Urinary bladder (tissue), 4 donors: ENCODE measurements around the gene ZNF740. TPM values are rescaled to one million over a fixed set of nuclear protein-coding genes. Genes with fewer than 3 reads are reported as not detected.
"Not testable (repeated sequence)": the region's sequence is repeated elsewhere in the genome, so short reads cannot be mapped to it uniquely, and the experiment has no call there.

ENCODE experiments used
- DNase-seq: peaks from one replicate; pipeline ENCODE4 v3.0.0-alpha.2; 2015; ENCODE audit errors: extremely low spot score
- H3K27ac ChIP-seq: one replicate; pipeline ENCODE4 v1.5.1; 2013; ENCODE audit warnings: low read depth, mild to moderate bottlenecking, moderate library complexity
- H3K36me3 ChIP-seq: one replicate; pipeline ENCODE4 v1.6.1; 2013; ENCODE audit warnings: mild to moderate bottlenecking, moderate library complexity; ENCODE audit not compliant: insufficient read depth
- H3K4me1 ChIP-seq: one replicate; pipeline ENCODE4 v1.6.1; 2013; ENCODE audit warnings: mild to moderate bottlenecking, moderate library complexity; ENCODE audit not compliant: insufficient read depth
- H3K4me3 ChIP-seq: one replicate; pipeline ENCODE4 v1.5.1; 2013; ENCODE audit warnings: low read depth, low read length
- WGBS: extraction: QIAGEN DNeasy Blood & Tissue Kit; methylation state at CpG from one replicate; pipeline ENCODE4 v1.1.7; 2013; 5-methylcytosine and 5-hydroxymethylcytosine counted together
- polyA plus RNA-seq: library from polyadenylated mRNA; stranded (reverse); fragments of 200-250 nt; gene quantifications from one replicate; pipeline ENCODE4 v1.2.3, GENCODE V29; 2013
- total RNA-seq: library from RNA; depleted of rRNA; stranded (reverse); fragments of >200 nt; gene quantifications from one replicate; pipeline ENCODE4 v1.2.3, GENCODE V29; 2014
- donor health status: healthy with polysubstance abuse.
- donor health status: healthy.

Gene ZNF740
- total and polyA plus RNA-seq, 2 donors, result 13.5 to 22.9 TPM

DNA sequence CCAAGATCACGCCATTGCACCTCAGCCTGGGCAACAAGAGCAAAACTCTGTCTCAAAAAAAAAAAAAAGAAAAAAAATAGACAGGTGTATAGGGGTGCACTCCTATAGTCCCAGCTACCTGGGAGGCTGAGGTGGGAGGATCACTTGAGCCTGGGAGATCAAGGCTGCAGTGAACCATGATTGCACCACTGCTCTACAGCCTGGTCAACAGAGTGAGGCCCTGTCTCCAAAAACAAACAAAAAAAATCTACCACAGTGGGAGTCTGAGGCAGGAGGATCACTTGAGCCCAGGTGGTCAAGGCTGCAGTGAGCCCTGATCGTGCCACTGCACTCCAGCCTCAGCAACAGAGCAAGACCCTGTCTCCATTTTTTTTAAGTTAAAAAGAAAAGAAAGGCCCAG lies 17.5 kb upstream of the ZNF740 start:
- not testable (repeated sequence) for H3K36me3 ChIP-seq, H3K4me3 ChIP-seq, H3K27ac ChIP-seq, DNase-seq, H3K4me1 ChIP-seq
- WGBS, result 92% methylated on average over 2 of the region's 2 CpGs

- Histone ChIP-seq H3K27ac (no peak overlapping the region), H3K4me3 (no peak overlapping the region), H3K36me3 (peaks cover 2% of the 10 kb centered on the region), H3K4me1 (no peaks in the 10 kb centered on the region)
- no peak for DNase-seq
Measured at GRCh38 chr12:53166837-53167236, 13.7 kb upstream of the ZNF740 start.

DNA sequence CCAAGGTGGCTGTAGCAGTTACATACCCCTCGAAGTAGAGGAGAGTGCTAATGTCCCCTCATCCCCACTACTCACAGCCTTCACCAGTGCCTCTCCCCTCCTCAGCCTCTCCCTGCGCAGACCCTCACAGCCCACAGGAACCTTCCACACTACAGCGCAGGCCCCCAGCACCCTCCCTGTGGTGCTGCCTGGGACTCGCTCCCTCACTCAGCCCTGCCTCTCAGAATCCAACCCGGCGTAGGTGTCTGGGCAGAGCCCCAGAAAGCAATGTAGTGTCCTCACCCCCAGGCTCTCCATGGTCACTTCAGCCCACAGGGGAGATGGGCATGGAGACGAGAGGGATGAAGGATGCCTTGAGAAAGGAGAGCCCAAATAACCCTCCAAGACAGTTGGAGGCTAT lies 10.9 kb upstream of the ZNF740 start:
- no peak for DNase-seq
- 95% methylated on average over 7 of the region's 7 CpGs for WGBS
- Histone ChIP-seq H3K36me3 (peaks cover 2% of the 10 kb centered on the region), H3K4me3 (no peak overlapping the region), H3K27ac (no peak overlapping the region), H3K4me1 (no peaks in the 10 kb centered on the region)

GRCh38 chr12:53170215-53170614 lies 10.3 kb upstream of the ZNF740 start:
- H3K27ac ChIP-seq, result no peak overlapping the region
- H3K4me1 ChIP-seq, result no peaks in the 10 kb centered on the region
- 91% methylated on average over 8 of the region's 8 CpGs for WGBS
- peaks cover 2% of the 10 kb centered on the region for H3K36me3 ChIP-seq
- DNase-seq, result no peak
- H3K4me3 ChIP-seq, result no peak overlapping the region

DNA sequence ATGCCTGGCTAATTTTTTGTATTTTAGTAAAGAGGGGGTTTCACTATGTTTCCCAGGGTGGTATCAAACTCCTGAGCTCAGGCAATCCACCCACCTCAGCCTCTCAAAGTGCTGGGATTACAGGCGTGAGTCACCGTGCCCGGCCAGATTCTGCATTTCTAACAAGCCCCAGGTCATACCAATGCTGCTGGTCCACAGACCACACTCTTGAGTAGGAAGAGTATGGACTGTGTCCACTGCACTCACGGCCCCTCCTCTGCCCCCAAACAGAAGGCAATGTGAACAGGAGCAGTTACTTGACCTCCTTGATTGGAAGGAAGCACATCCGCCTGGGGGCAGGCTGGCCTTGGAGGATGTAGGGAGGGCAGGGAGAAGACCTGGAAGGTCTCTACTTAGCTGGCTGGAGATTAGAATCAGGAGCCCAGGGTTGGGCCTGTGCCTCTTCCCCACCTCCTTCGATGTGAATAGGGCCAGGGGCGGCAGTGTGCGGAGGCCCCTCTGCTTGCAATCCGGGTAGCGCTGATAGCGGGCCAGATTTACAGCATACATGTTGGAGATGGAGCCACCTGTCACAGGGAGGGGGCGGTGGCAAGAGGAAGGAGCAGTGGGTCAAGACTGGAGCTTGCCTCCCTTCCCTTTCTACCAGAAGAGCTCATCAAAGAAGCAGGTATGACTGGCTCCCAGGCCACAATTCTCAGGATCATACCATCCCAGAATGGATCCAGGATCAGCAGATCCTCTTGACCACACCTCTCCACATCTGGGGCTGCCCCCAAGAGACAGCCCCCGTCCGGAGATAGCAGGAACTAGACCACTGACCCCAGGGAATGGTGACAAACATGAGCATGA lies 9.4 kb upstream of the ZNF740 start:
- H3K4me3 ChIP-seq, result no peak overlapping the region

GRCh38 chr12:53171725-53172329 lies 8.7 kb upstream of the ZNF740 start:
- Histone ChIP-seq H3K4me3 (no peak overlapping the region), H3K27ac (no peak overlapping the region), H3K4me1 (no peaks in the 10 kb centered on the region), H3K36me3 (peaks cover 2% of the 10 kb centered on the region)
- WGBS, result 35% methylated on average over 10 of the region's 10 CpGs
- no peak for DNase-seq

More for the DNA sequence above, 9.4 kb upstream of the ZNF740 start:
- WGBS, result 83% methylated on average over 14 of the region's 14 CpGs
- Histone ChIP-seq H3K4me1 (no peaks in the 10 kb centered on the region), H3K36me3 (peaks cover 2% of the 10 kb centered on the region), H3K27ac (no peak overlapping the region)
- no peak for DNase-seq

- Histone ChIP-seq H3K36me3 (no peaks in the 10 kb centered on the region), H3K4me1 (no peaks in the 10 kb centered on the region), H3K27ac (no peak overlapping the region), H3K4me3 (no peak overlapping the region)
- no peak for DNase-seq
- WGBS, result 46% methylated on average over 11 of the region's 11 CpGs
Measured at GRCh38 chr12:53172352-53172751, 8.2 kb upstream of the ZNF740 start.

DNA sequence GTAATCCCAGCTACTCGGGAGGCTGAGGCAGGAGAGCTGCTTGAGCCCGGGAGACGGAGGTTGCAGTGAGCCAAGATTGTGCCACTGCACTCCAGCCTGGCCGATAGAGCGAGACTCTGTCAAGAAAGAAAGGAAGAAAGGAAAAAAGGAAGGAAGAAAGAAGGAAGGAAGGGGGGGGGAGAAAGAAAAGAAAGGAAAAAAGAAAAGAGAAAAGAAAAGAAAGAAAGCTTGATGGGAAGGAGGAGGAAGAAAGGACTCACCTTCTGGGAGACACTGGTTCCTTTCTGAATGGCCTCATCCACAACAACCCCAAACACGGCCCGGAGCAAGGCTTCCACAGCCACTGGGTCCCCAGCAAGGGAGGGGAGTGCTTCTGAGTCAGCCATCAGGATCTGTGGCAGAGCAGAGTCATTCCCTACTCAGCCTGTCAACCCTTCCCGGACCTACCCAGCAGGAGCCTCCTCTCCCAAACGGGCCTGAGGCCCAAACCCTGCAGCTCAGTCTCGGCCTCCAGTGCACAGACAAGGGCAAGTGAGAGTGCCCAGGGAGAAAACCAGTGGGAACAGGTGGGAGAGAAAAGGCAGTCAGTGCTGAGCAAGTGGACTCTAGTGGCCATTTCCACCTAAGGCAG lies 7.3 kb upstream of the ZNF740 start:
- no peaks in the 10 kb centered on the region for H3K4me1 ChIP-seq
- WGBS, result 84% methylated on average over 10 of the region's 10 CpGs
- no peak overlapping the region for H3K4me3 ChIP-seq
- no peak for DNase-seq
- no peaks in the 10 kb centered on the region for H3K36me3 ChIP-seq
- no peak overlapping the region for H3K27ac ChIP-seq

- Histone ChIP-seq H3K27ac (no peak overlapping the region), H3K36me3 (no peaks in the 10 kb centered on the region), H3K4me3 (no peak overlapping the region), H3K4me1 (no peaks in the 10 kb centered on the region)
- no peak for DNase-seq
- WGBS, result 80% methylated on average over 4 of the region's 4 CpGs
Measured at GRCh38 chr12:53174881-53175491, 5.5 kb upstream of the ZNF740 start.

- WGBS, result 97% methylated on average over 3 of the region's 3 CpGs
- H3K4me3 ChIP-seq, result no peak overlapping the region
- no peak overlapping the region for H3K27ac ChIP-seq
- no peaks in the 10 kb centered on the region for H3K4me1 ChIP-seq
- H3K36me3 ChIP-seq, result no peaks in the 10 kb centered on the region
- DNase-seq, result no peak
Measured at GRCh38 chr12:53176750-53177149, 3.8 kb upstream of the ZNF740 start.

- H3K4me3 ChIP-seq, DNase-seq, H3K4me1 ChIP-seq, H3K36me3 ChIP-seq, H3K27ac ChIP-seq: not testable (repeated sequence)
- WGBS, result 93% methylated on average over 6 of the region's 6 CpGs
Measured at GRCh38 chr12:53177447-53177846, 3.1 kb upstream of the ZNF740 start.

- not testable (repeated sequence) for H3K4me1 ChIP-seq, H3K27ac ChIP-seq, DNase-seq, H3K4me3 ChIP-seq, H3K36me3 ChIP-seq
- 94% methylated on average over 14 of the region's 14 CpGs for WGBS
Measured at GRCh38 chr12:53178803-53179202, 1.7 kb upstream of the ZNF740 start.

DNA sequence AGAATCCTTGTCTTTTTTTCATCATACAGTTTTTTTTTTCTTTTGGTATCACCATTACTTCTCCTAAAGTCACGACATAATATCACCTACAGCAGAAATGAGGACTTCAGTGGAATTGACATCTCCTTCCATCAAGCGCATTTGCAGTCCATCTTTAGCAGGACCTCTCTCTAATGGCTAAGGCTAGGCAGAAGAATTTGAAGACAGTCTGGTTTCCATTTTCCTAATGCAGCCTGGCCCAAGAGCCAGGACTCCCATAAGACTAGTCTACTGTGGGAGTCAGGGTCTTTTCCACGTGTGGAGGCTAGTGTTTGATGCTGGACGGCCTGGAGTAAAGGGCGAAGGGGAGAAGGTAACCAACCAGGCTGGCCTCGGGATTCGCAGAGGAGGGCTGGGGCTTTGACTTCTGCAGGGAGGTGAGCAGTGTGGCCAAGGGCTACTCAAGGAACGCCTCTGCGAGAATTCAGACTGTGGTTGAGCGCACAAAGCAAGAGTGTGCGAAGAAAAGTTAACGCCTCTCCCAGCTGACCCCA lies 769 bp upstream of the ZNF740 start:
- WGBS, result 16% methylated on average over 12 of the region's 12 CpGs
- Histone ChIP-seq H3K27ac (peak overlapping the region; percentile 81), H3K36me3 (no peaks in the 10 kb centered on the region), H3K4me3 (peak overlapping the region; percentile 58), H3K4me1 (no peaks in the 10 kb centered on the region)
- no peak for DNase-seq
